Upper lobe of right lung (tissue), 1 donor: ENCODE measurements around the gene CTDP1. TPM values are rescaled to one million over a fixed set of nuclear protein-coding genes. Genes with fewer than 3 reads are reported as not detected.
A peak's percentile ranks its signal among the peaks of the same experiment; 100 is the strongest.

ENCODE experiments used
- ATAC-seq: fragments of 200-7000 bp; cut with Tn5 transposase; one replicate; pipeline ENCODE4 v1.9.1; 2020; ENCODE audit warnings: mild to moderate bottlenecking, moderate library complexity
- DNase-seq: peaks from one replicate; pipeline ENCODE4 v3.0.0-alpha.2; 2020
- H3K27ac ChIP-seq: fragments of 200-600 bp; one replicate; pipeline ENCODE4 v1.8.0; 2022
- H3K27me3 ChIP-seq: fragments of 200-600 bp; one replicate; pipeline ENCODE4 v1.8.0; 2022; ENCODE audit warnings: mild to moderate bottlenecking
- H3K36me3 ChIP-seq: fragments of 200-600 bp; one replicate; pipeline ENCODE4 v1.8.0; 2022
- H3K4me1 ChIP-seq: fragments of 200-600 bp; one replicate; pipeline ENCODE4 v1.8.0; 2022
- H3K4me3 ChIP-seq: fragments of 200-600 bp; one replicate; pipeline ENCODE4 v1.8.0; 2022; ENCODE audit warnings: mild to moderate bottlenecking
- H3K9me3 ChIP-seq: fragments of 200-600 bp; one replicate; pipeline ENCODE4 v1.8.0; 2022
- CTCF ChIP-seq: fragments of 200-600 bp; IDR thresholded peaks from one replicate; pipeline ENCODE4 v1.8.0; 2022; ENCODE audit warnings: antibody characterized with exemption
- intact Hi-C: fragments of 100-400 bp; cut with DNase I; formaldehyde crosslinking; loops from one replicate; pipeline ENCODE4 v1.11.0; 2022
- total RNA-seq: library from RNA; stranded (reverse); fragmentation: NEBNext Ultra II Directional; extraction: Animal tissue kit (Norgen Biotek cat#: 25700); gene quantifications from one replicate; pipeline ENCODE4 v1.2.1, GENCODE V29; 2021
- donor health status: DM: no; HTN: yes; CAD: no; lungs with severe emphysema.

CTDP1 gene
- total RNA-seq, 1 donor from 2014 or later: 23.0 TPM

DNA sequence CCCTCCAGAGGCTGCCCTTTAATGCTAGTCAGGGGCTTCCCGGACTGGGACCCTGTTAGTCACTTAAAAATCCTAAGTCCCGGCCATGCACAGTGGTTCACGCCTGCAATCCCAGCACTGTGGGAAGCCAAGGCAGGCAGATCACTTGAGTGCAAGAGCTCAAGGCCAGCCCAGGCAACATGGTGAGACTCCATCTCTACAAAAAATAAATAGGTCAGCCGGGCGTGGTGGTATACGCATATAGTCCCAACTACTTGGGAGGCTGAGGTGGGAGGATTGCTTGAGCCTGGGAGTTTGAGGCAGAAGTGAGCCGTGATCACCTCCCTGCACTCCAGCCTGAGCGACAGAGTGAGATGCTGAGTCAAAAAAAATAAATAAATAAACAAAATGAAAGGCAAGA, 100.9 kb downstream of the CTDP1 start:
- Histone ChIP-seq H3K9me3 (no peaks in the 10 kb centered on the region), H3K4me3 (no peak overlapping the region), H3K27ac (no peak overlapping the region), H3K36me3 (no peaks in the 10 kb centered on the region), H3K4me1 (no peaks in the 10 kb centered on the region), H3K27me3 (peaks cover 29% of the 10 kb centered on the region)
- ATAC-seq: no peak
- peak; percentile 26 for DNase-seq
- intact Hi-C loops: no loop called here
- TF ChIP-seq CTCF: no peak

GRCh38 chr18:79781331-79781941, 101.8 kb downstream of the CTDP1 start:
- intact Hi-C loops: no loop called here
- Histone ChIP-seq H3K9me3 (no peaks in the 10 kb centered on the region), H3K4me3 (no peak overlapping the region), H3K4me1 (no peaks in the 10 kb centered on the region), H3K27me3 (peaks cover 29% of the 10 kb centered on the region), H3K36me3 (no peaks in the 10 kb centered on the region), H3K27ac (no peak overlapping the region)
- no peak for TF ChIP-seq CTCF
- DNase-seq (peak; percentile 50), ATAC-seq (no peak)

DNA sequence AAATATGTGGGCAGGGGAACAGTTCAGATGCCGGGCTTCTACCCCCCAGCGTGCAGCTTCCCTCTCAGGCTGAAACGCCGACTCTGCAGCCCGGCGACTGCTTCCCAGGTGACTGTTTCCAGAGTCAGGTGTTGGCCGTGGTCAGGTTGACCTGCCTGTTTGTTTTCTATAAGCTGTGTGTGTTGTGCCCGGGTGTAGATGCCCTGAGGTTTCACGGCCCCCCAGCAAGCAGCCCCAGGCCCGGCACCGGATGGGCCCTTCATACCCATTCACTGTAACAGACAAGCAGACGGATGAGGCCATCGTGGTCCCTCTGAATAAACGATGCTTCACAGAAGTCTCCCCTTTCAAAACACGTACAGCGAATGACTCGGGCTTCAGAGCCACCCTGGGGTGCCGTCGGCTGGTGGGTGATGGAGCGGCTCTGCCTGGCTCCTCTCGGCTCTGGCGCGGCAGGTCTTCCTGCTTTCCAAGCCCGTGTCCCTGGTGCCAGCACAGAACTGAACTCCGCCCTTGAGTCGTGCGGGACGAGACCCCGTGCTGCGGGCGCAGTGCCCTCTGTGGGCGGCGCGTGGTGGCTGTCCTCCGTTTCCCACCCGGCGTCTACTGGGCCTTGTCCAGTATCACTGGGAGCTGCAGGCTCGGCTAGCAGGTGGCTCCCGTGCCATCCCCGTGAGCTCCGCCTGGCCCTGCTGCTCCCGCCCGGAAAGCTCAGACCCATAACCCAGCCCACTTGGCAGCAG, 103.1 kb downstream of the CTDP1 start:
- no peak for TF ChIP-seq CTCF
- H3K27ac ChIP-seq: no peak overlapping the region
- H3K9me3 ChIP-seq: no peaks in the 10 kb centered on the region
- no peak overlapping the region for H3K4me3 ChIP-seq
- DNase-seq (peak; percentile 48), ATAC-seq (no peak)
- no peaks in the 10 kb centered on the region for H3K36me3 ChIP-seq
- peaks cover 40% of the 10 kb centered on the region for H3K27me3 ChIP-seq
- intact Hi-C loops: no loop called here
- H3K4me1 ChIP-seq: no peaks in the 10 kb centered on the region

GRCh38 chr18:79784071-79784913, 104.7 kb downstream of the CTDP1 start:
- Histone ChIP-seq H3K27ac (no peak overlapping the region), H3K27me3 (peaks cover 53% of the 10 kb centered on the region), H3K9me3 (no peaks in the 10 kb centered on the region), H3K4me1 (no peaks in the 10 kb centered on the region), H3K36me3 (no peaks in the 10 kb centered on the region), H3K4me3 (no peak overlapping the region)
- intact Hi-C loops: no loop called here
- DNase-seq (peak; percentile 43), ATAC-seq (no peak)
- no peak for TF ChIP-seq CTCF

- TF ChIP-seq CTCF: no peak
- Histone ChIP-seq H3K27me3 (peaks cover 62% of the 10 kb centered on the region), H3K4me3 (no peak overlapping the region), H3K27ac (no peak overlapping the region), H3K9me3 (no peaks in the 10 kb centered on the region), H3K4me1 (no peaks in the 10 kb centered on the region), H3K36me3 (no peaks in the 10 kb centered on the region)
- DNase-seq: peak; percentile 46
- no peak for ATAC-seq
- intact Hi-C loops: no loop called here
Observed at GRCh38 chr18:79784965-79785770, 105.6 kb downstream of the CTDP1 start.
